GM12878 (cell line): ENCODE results near the gene SRMS. TPM values are rescaled to one million over a fixed set of nuclear protein-coding genes. Genes with fewer than 3 reads are reported as not detected.

Experiments used
- ATAC-seq: fragments of 200-7000 bp; cut with Tn5 transposase; 3 replicates; pipeline ENCODE4 v1.9.1; 2020; ENCODE audit warnings: mild to moderate bottlenecking, moderate library complexity
- BruUV-seq: library from RNA; stranded (reverse); fragments of 400-500 nt; replicated peaks from 2 replicates; lab custom pipeline; 2021; lab: Mats Ljungman, UMichigan
- CTCF ChIA-PET: fragments of 300-600 bp; sonication (Branson Sonifier 250); formaldehyde crosslinking; extraction: SDS; loops from one replicate; lab custom pipeline; 2021; ENCODE audit warnings: inconsistent platforms; lab: Yijun Ruan, JAX
- POLR2A ChIA-PET: fragments of 350-600 bp; formaldehyde crosslinking; extraction: SDS; loops from one replicate; lab custom pipeline; 2021; ENCODE audit warnings: inconsistent platforms; lab: Charles Lee
- RAD21 ChIA-PET: fragments of 300-600 bp; sonication (Branson Sonifier 250); formaldehyde crosslinking; loops from one replicate; lab custom pipeline; 2023; ENCODE audit warnings: antibody characterized with exemption; ENCODE audit not compliant: unreplicated experiment; lab: Charles Lee
- SMC1A ChIA-PET: fragments of 300-600 bp; sonication (Branson Sonifier 250); formaldehyde crosslinking; loops from one replicate; lab custom pipeline; 2023; ENCODE audit not compliant: unreplicated experiment, uncharacterized antibody; lab: Charles Lee
- DNase-seq: peaks from one replicate; pipeline ENCODE4 v3.0.0-alpha.2; 2011; ENCODE audit warnings: low read depth, low spot score
- FAIRE-seq: peaks from 3 replicates; lab custom pipeline; 2011; peaks lifted over from hg19 to GRCh38; lab: Jason Lieb, UNC
- H2AFZ ChIP-seq: 2 replicates; pipeline ENCODE4 v1.6.0; 2011; ENCODE audit warnings: low read depth, low read length, control low read depth; ENCODE audit not compliant: control insufficient read depth
- H3K27ac ChIP-seq: 2 replicates; pipeline ENCODE4 v1.5.1; 2011; ENCODE audit warnings: control low read depth; ENCODE audit not compliant: control insufficient read depth, insufficient read depth
- H3K27me3 ChIP-seq, 2 experiments: replicated peaks in 1 of 2; 2 replicates each; pipeline versions ENCODE4 v1.6.0 to v1.6.1; 2011; ENCODE audit warnings: low read length in 1 of 2; ENCODE audit not compliant: control insufficient read depth in 2 of 2, insufficient read depth in 2 of 2
- H3K36me3 ChIP-seq, 2 experiments: 2 replicates each; pipeline ENCODE4 v1.5.1; 2011; ENCODE audit warnings: low read length in 1 of 2; ENCODE audit not compliant: control insufficient read depth in 2 of 2, insufficient read depth in 2 of 2
- H3K4me1 ChIP-seq: 2 replicates; pipeline ENCODE4 v1.6.1; 2011; ENCODE audit warnings: mild to moderate bottlenecking, low read length, moderate library complexity, mixed read lengths; ENCODE audit not compliant: control insufficient read depth, insufficient read depth
- H3K4me2 ChIP-seq: 2 replicates; pipeline ENCODE4 v1.6.0; 2011; ENCODE audit warnings: control low read depth; ENCODE audit not compliant: control insufficient read depth, insufficient read depth
- H3K4me3 ChIP-seq: fragments of 200-600 bp; sonication (generic); 2 replicates; pipeline ENCODE4 v1.5.1; 2016
- H3K79me2 ChIP-seq: 2 replicates; pipeline ENCODE4 v1.6.0; 2011; ENCODE audit warnings: low read length; ENCODE audit not compliant: control insufficient read depth, insufficient read depth
- H3K9ac ChIP-seq: 2 replicates; pipeline ENCODE4 v1.8.0; 2011; ENCODE audit warnings: low read length, control low read depth, mixed read lengths; ENCODE audit not compliant: control insufficient read depth, insufficient read depth
- H3K9me3 ChIP-seq: replicated peaks from 3 replicates; pipeline ENCODE4 v1.5.1; 2011; ENCODE audit warnings: mild to moderate bottlenecking, low read length; ENCODE audit not compliant: control insufficient read depth, insufficient read depth
- H4K20me1 ChIP-seq: 2 replicates; pipeline ENCODE4 v1.6.0; 2011; ENCODE audit not compliant: control insufficient read depth, insufficient read depth
- ASH2L ChIP-seq: fragments of 300-600, 200-600 bp; sonication (generic); IDR thresholded peaks from 2 replicates; pipeline ENCODE4 v1.6.1; 2017; ENCODE audit warnings: low read depth, mild to moderate bottlenecking, borderline replicate concordance
- CREB1 ChIP-seq: IDR thresholded peaks from 2 replicates; pipeline ENCODE4 v1.6.1; 2012; ENCODE audit warnings: low read depth, mild to moderate bottlenecking, inconsistent platforms
- FOXK2 ChIP-seq: fragments of 450-650 bp; IDR thresholded peaks from 2 replicates; pipeline ENCODE4 v1.6.1; 2017; ENCODE audit warnings: mild to moderate bottlenecking, moderate library complexity
- RFX5 ChIP-seq: IDR thresholded peaks from 2 replicates; pipeline ENCODE4 v1.6.1; 2011; ENCODE audit warnings: low read depth, low read length, improper control_type of control experiment
- SIX5 ChIP-seq: IDR thresholded peaks from 2 replicates; pipeline ENCODE4 v1.6.1; 2011; ENCODE audit warnings: mild to moderate bottlenecking, low read depth, low read length, moderate library complexity; ENCODE audit not compliant: severe bottlenecking
- SUPT20H ChIP-seq: IDR thresholded peaks from 2 replicates; pipeline ENCODE4 v1.6.1; 2011; ENCODE audit warnings: low read depth, mild to moderate bottlenecking, low read length, moderate library complexity, borderline replicate concordance; ENCODE audit not compliant: control insufficient read depth
- TCF12 ChIP-seq: IDR thresholded peaks from 2 replicates; pipeline ENCODE4 v1.6.1; 2011; ENCODE audit warnings: low read depth, mild to moderate bottlenecking, low read length
- ZNF217 ChIP-seq: fragments of 450-650 bp; IDR thresholded peaks from 2 replicates; pipeline ENCODE4 v1.6.1; 2017; ENCODE audit warnings: antibody characterized with exemption, mild to moderate bottlenecking
- WGBS: methylation state at CpG from one replicate; pipeline ENCODE4 v1.1.6; 2016; ENCODE audit warnings: low lambda C conversion rate; ENCODE audit not compliant: insufficient replicate concordance, insufficient coverage; ENCODE audit errors: missing lambda C conversion rate; 5-methylcytosine and 5-hydroxymethylcytosine counted together
- in situ Hi-C: fragments of 300-500 bp; cut with MboI; formaldehyde crosslinking; loops from 9 replicates; pipeline ENCODE4 v1.14.3; 2018; ENCODE audit warnings: mixed read lengths
- intact Hi-C: fragments of 100-400 bp; cut with micrococcal nuclease; formaldehyde crosslinking; loops from one replicate; pipeline ENCODE4 v1.14.2; 2022; ENCODE audit not compliant: unreplicated experiment
- polyA plus RNA-seq, 11 experiments: library from polyadenylated mRNA; depleted of rRNA in 4 of 11; unstranded in 6 of 11; stranded (reverse) in 5 of 11; fragments of >200 nt; fragmentation: Nextera tagmentation in 4 of 11; fragmentation: Illumina TruSeq in 1 of 11; extraction: Ambion mirVana in 4 of 11; extraction: Trizol in 1 of 11; gene quantifications; 1 replicate in 1 of 11; 2 replicates in 10 of 11; pipeline versions ENCODE4 v1.2.1 to v1.2.3, GENCODE V29; 2011 to 2016; ENCODE audit warnings: inconsistent platforms in 2 of 11, missing spikeins in 2 of 11, low read depth in 1 of 11
- total RNA-seq, 4 experiments: library from RNA; depleted of rRNA in 3 of 4; stranded (reverse); fragments of >200 nt in 3 of 4; fragmentation: Illumina TruSeq in 1 of 4; extraction: Trizol in 1 of 4; gene quantifications; 2 replicates each; pipeline versions ENCODE4 v1.2.1 to v1.2.3, GENCODE V29; 2013 to 2021
- TF ChIP-seq, protein P1 (sequence below): IDR thresholded peaks from 2 replicates; pipeline ENCODE4 v1.6.1; 2011; ENCODE audit warnings: mild to moderate bottlenecking, low read depth, low read length, moderate library complexity; ENCODE audit not compliant: insufficient replicate concordance
- TF ChIP-seq, protein P2 (sequence below): fragments of 450-650 bp; formaldehyde crosslinking; IDR thresholded peaks from 2 replicates; pipeline ENCODE4 v1.5.0; 2022; ENCODE audit warnings: mild to moderate bottlenecking, missing genetic modification characterization
- TF ChIP-seq, protein P3 (sequence below): fragments of 450-650 bp; IDR thresholded peaks from 2 replicates; pipeline ENCODE4 v1.6.1; 2014; ENCODE audit warnings: mild to moderate bottlenecking
- TF ChIP-seq, protein P4 (sequence below): fragments of 450-650 bp; IDR thresholded peaks from 2 replicates; pipeline ENCODE4 v1.6.1; 2016; ENCODE audit warnings: mild to moderate bottlenecking, moderate library complexity, borderline replicate concordance

SRMS gene
- total and polyA plus RNA-seq, 10 of the 15 experiments (the other 5 are each of a cell fraction or from before 2014, with no cell fraction given), result not detected

DNA sequence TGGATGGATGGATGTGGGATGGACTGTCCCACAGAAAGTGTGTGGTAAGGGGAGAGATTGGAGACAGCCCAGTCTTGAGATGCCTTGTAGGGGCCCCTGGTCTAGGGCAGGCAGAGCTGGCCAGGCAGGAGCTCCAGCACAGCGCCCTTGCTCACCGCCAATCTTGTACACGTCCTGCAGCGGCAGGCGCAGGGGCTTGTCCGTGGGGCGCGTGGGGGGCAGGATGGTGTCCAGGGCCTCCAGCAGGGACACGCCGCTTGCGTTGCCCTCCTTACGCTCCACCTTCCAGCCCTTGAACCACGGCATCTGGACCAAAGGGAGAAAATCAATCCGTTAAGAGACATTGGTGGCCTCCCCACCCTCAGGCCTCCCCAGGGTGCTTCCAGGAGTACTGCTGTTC, 54.6 kb downstream of the SRMS start:
- WGBS, result 86% methylated on average over 14 of the region's 14 CpGs
- no peak overlapping the region for H3K9ac ChIP-seq
- H3K9me3 ChIP-seq, result no peaks in the 10 kb centered on the region
- CTCF ChIA-PET, result no interaction called here
- no peak for FAIRE-seq
- H2AFZ ChIP-seq, result no peak overlapping the region
- no peak overlapping the region for H3K4me3 ChIP-seq
- H3K27me3 ChIP-seq, result peaks cover 0 to 3% of the 10 kb centered on the region in 2 experiments; a peak in 1 of 4 replicates
- in situ Hi-C loops, result no loop called here
- no TSS peak for BruUV-seq
- TF ChIP-seq, protein P1, sequence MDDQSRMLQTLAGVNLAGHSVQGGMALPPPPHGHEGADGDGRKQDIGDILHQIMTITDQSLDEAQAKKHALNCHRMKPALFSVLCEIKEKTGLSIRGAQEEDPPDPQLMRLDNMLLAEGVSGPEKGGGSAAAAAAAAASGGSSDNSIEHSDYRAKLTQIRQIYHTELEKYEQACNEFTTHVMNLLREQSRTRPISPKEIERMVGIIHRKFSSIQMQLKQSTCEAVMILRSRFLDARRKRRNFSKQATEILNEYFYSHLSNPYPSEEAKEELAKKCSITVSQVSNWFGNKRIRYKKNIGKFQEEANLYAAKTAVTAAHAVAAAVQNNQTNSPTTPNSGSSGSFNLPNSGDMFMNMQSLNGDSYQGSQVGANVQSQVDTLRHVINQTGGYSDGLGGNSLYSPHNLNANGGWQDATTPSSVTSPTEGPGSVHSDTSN, result no peak
- TF ChIP-seq FOXK2 (no peak), TCF12 (no peak), ASH2L (no peak), CREB1 (no peak), RFX5 (no peak), SIX5 (no peak), ZNF217 (no peak), SUPT20H (no peak)
- TF ChIP-seq, protein P2, sequence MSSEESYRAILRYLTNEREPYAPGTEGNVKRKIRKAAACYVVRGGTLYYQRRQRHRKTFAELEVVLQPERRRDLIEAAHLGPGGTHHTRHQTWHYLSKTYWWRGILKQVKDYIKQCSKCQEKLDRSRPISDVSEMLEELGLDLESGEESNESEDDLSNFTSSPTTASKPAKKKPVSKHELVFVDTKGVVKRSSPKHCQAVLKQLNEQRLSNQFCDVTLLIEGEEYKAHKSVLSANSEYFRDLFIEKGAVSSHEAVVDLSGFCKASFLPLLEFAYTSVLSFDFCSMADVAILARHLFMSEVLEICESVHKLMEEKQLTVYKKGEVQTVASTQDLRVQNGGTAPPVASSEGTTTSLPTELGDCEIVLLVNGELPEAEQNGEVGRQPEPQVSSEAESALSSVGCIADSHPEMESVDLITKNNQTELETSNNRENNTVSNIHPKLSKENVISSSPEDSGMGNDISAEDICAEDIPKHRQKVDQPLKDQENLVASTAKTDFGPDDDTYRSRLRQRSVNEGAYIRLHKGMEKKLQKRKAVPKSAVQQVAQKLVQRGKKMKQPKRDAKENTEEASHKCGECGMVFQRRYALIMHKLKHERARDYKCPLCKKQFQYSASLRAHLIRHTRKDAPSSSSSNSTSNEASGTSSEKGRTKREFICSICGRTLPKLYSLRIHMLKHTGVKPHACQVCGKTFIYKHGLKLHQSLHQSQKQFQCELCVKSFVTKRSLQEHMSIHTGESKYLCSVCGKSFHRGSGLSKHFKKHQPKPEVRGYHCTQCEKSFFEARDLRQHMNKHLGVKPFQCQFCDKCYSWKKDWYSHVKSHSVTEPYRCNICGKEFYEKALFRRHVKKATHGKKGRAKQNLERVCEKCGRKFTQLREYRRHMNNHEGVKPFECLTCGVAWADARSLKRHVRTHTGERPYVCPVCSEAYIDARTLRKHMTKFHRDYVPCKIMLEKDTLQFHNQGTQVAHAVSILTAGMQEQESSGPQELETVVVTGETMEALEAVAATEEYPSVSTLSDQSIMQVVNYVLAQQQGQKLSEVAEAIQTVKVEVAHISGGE, result no peak
- TF ChIP-seq, protein P3, sequence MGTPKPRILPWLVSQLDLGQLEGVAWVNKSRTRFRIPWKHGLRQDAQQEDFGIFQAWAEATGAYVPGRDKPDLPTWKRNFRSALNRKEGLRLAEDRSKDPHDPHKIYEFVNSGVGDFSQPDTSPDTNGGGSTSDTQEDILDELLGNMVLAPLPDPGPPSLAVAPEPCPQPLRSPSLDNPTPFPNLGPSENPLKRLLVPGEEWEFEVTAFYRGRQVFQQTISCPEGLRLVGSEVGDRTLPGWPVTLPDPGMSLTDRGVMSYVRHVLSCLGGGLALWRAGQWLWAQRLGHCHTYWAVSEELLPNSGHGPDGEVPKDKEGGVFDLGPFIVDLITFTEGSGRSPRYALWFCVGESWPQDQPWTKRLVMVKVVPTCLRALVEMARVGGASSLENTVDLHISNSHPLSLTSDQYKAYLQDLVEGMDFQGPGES, result no peak
- TF ChIP-seq, protein P4, sequence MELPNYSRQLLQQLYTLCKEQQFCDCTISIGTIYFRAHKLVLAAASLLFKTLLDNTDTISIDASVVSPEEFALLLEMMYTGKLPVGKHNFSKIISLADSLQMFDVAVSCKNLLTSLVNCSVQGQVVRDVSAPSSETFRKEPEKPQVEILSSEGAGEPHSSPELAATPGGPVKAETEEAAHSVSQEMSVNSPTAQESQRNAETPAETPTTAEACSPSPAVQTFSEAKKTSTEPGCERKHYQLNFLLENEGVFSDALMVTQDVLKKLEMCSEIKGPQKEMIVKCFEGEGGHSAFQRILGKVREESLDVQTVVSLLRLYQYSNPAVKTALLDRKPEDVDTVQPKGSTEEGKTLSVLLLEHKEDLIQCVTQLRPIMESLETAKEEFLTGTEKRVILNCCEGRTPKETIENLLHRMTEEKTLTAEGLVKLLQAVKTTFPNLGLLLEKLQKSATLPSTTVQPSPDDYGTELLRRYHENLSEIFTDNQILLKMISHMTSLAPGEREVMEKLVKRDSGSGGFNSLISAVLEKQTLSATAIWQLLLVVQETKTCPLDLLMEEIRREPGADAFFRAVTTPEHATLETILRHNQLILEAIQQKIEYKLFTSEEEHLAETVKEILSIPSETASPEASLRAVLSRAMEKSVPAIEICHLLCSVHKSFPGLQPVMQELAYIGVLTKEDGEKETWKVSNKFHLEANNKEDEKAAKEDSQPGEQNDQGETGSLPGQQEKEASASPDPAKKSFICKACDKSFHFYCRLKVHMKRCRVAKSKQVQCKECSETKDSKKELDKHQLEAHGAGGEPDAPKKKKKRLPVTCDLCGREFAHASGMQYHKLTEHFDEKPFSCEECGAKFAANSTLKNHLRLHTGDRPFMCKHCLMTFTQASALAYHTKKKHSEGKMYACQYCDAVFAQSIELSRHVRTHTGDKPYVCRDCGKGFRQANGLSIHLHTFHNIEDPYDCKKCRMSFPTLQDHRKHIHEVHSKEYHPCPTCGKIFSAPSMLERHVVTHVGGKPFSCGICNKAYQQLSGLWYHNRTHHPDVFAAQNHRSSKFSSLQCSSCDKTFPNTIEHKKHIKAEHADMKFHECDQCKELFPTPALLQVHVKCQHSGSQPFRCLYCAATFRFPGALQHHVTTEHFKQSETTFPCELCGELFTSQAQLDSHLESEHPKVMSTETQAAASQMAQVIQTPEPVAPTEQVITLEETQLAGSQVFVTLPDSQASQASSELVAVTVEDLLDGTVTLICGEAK, result no peak
- no peak for ATAC-seq
- intact Hi-C loops, result no loop called here
- no peak overlapping the region for H3K27ac ChIP-seq
- POLR2A ChIA-PET, result no interaction called here
- H3K4me2 ChIP-seq, result no peak overlapping the region
- no peak for DNase-seq
- H4K20me1 ChIP-seq, result no peaks in the 10 kb centered on the region
- no peaks in the 10 kb centered on the region for H3K4me1 ChIP-seq
- H3K79me2 ChIP-seq, result no peaks in the 10 kb centered on the region
- SMC1A ChIA-PET, result no interaction called here
- RAD21 ChIA-PET, result no interaction called here
- H3K36me3 ChIP-seq, result no peaks in the 10 kb centered on the region
